ENCODE results near the gene PRAME. TPM values are rescaled to one million over a fixed set of nuclear protein-coding genes. Genes with fewer than 3 reads are reported as not detected.
A peak's percentile ranks its signal among the peaks of the same experiment; 100 is the strongest.

The PRAME gene
- total and polyA plus RNA-seq, 2 of the 13 experiments (the other 11 are each of a cell fraction or from before 2014, with no cell fraction given) = 0.11 to 0.83 TPM

- TF ChIP-seq ZNF274 (CRISPR knock-in tag; IDR thresholded peaks at IDR 0.05) (no peak), HMG20B (CRISPR knock-in tag; conservative IDR thresholded peaks at IDR 0.05) (no peak), ZBTB38 (CRISPR knock-in tag; IDR thresholded peaks at IDR 0.05) (no peak), ZNF383 (CRISPR knock-in tag; IDR thresholded peaks at IDR 0.05; ENCODE audit: borderline replicate concordance) (no peak), ZNF569 (CRISPR knock-in tag; IDR thresholded peaks at IDR 0.05; ENCODE audit: borderline replicate concordance) (no peak), NCOA5 (CRISPR knock-in tag; IDR thresholded peaks at IDR 0.05) (no peak), HOXA7 (CRISPR knock-in tag; IDR thresholded peaks at IDR 0.05) (no peak), ZNF256 (CRISPR knock-in tag; conservative IDR thresholded peaks at IDR 0.05) (no peak), ZNF567 (CRISPR knock-in tag; IDR thresholded peaks at IDR 0.05; ENCODE audit: borderline replicate concordance) (no peak), ZNF747 (CRISPR knock-in tag; IDR thresholded peaks at IDR 0.05; ENCODE audit: borderline replicate concordance) (no peak), KAT2B (IDR thresholded peaks at IDR 0.05; ENCODE audit: borderline replicate concordance, low read depth, low read length) (no peak), NR2F6 (IDR thresholded peaks at IDR 0.05) (no peak), NR2F6 (CRISPR knock-in tag; IDR thresholded peaks at IDR 0.05) (no peak), HOMEZ (CRISPR knock-in tag; IDR thresholded peaks at IDR 0.05; ENCODE audit: low read depth) (peak; percentile 56; the same call in 1 of the 2 replicates), ZNF331 (CRISPR knock-in tag; IDR thresholded peaks at IDR 0.05) (no peak), ZFP36L1 (CRISPR knock-in tag; IDR thresholded peaks at IDR 0.05) (no peak), ISL2 (CRISPR knock-in tag; IDR thresholded peaks at IDR 0.05) (0 out of 2 replicates have a peak, but pooled peaks have one; percentile 24), MXD1 (CRISPR knock-in tag; IDR thresholded peaks at IDR 0.05) (no peak), PHB2 (IDR thresholded peaks at IDR 0.05; ENCODE audit: partially characterized antibody) (no peak), RFXAP (CRISPR knock-in tag; IDR thresholded peaks at IDR 0.05; ENCODE audit: borderline replicate concordance) (peak; percentile 82), POLR2AphosphoS5 (IDR thresholded peaks at IDR 0.05; ENCODE audit: low read depth, low read length) (peak; percentile 91), EHMT2 (IDR thresholded peaks at IDR 0.05; ENCODE audit: borderline replicate concordance, low read depth, low read length) (no peak), GPN1 (CRISPR knock-in tag; IDR thresholded peaks at IDR 0.05; ENCODE audit: borderline replicate concordance) (no peak), EP300 (IDR thresholded peaks at IDR 0.05; ENCODE audit: low read depth in 2 of 2, low read length in 2 of 2) (no peak), EP300 (CRISPR knock-in tag; IDR thresholded peaks at IDR 0.05; ENCODE audit: borderline replicate concordance) (no peak), FOSL2 (CRISPR knock-in tag; IDR thresholded peaks at IDR 0.05) (0 out of 2 replicates have a peak, but pooled peaks have one; percentile 21), AFF4 (CRISPR knock-in tag; IDR thresholded peaks at IDR 0.05) (no peak), RELA (CRISPR knock-in tag; IDR thresholded peaks at IDR 0.05) (no peak), ZNF530 (CRISPR knock-in tag; IDR thresholded peaks at IDR 0.05; ENCODE audit: low read depth) (no peak)
These were observed 38.9 kb downstream of the PRAME start, which contains the start of gene ZNF280A (continued) for GRCh38 chr22:22520020-22520656.

All from HepG2 (cell line).